ENCODE measurements around the gene MICALL2. TPM values are rescaled to one million over a fixed set of nuclear protein-coding genes. Genes with fewer than 3 reads are reported as not detected.

Gene MICALL2
- polyA plus RNA-seq, 1 donor from 2014 or later, result 12.8 TPM

DNA sequence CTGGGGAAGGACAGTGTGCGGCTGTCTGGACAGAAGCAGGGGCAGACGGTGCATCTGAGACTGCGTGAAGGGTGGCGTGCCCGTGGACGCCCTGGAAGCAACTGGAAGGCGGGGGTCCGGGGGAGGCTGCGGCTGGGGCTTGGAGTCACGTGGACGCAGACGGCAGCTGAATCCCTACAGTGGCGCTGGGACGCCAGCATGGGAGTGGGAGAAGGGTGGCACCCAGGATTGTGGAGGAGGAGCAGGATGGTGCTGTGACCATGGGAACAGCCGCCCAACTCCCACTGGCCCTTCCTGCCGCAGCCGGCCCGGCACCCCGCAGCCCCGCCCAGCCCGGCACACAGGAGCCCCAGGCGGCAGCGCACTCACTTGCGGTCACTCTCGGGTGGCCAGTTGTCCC, 35.2 kb upstream of the MICALL2 start:
- TF ChIP-seq EP300 (conservative IDR thresholded peaks at IDR 0.05; ENCODE audit: poor library complexity, severe bottlenecking), result no peak
- no peak for TF ChIP-seq SMC3 (conservative IDR thresholded peaks at IDR 0.05; ENCODE audit: poor library complexity)
- TF ChIP-seq, protein P1, sequence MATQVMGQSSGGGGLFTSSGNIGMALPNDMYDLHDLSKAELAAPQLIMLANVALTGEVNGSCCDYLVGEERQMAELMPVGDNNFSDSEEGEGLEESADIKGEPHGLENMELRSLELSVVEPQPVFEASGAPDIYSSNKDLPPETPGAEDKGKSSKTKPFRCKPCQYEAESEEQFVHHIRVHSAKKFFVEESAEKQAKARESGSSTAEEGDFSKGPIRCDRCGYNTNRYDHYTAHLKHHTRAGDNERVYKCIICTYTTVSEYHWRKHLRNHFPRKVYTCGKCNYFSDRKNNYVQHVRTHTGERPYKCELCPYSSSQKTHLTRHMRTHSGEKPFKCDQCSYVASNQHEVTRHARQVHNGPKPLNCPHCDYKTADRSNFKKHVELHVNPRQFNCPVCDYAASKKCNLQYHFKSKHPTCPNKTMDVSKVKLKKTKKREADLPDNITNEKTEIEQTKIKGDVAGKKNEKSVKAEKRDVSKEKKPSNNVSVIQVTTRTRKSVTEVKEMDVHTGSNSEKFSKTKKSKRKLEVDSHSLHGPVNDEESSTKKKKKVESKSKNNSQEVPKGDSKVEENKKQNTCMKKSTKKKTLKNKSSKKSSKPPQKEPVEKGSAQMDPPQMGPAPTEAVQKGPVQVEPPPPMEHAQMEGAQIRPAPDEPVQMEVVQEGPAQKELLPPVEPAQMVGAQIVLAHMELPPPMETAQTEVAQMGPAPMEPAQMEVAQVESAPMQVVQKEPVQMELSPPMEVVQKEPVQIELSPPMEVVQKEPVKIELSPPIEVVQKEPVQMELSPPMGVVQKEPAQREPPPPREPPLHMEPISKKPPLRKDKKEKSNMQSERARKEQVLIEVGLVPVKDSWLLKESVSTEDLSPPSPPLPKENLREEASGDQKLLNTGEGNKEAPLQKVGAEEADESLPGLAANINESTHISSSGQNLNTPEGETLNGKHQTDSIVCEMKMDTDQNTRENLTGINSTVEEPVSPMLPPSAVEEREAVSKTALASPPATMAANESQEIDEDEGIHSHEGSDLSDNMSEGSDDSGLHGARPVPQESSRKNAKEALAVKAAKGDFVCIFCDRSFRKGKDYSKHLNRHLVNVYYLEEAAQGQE (IDR thresholded peaks at IDR 0.05; ENCODE audit: borderline replicate concordance), result no peak
- TF ChIP-seq, protein P2, sequence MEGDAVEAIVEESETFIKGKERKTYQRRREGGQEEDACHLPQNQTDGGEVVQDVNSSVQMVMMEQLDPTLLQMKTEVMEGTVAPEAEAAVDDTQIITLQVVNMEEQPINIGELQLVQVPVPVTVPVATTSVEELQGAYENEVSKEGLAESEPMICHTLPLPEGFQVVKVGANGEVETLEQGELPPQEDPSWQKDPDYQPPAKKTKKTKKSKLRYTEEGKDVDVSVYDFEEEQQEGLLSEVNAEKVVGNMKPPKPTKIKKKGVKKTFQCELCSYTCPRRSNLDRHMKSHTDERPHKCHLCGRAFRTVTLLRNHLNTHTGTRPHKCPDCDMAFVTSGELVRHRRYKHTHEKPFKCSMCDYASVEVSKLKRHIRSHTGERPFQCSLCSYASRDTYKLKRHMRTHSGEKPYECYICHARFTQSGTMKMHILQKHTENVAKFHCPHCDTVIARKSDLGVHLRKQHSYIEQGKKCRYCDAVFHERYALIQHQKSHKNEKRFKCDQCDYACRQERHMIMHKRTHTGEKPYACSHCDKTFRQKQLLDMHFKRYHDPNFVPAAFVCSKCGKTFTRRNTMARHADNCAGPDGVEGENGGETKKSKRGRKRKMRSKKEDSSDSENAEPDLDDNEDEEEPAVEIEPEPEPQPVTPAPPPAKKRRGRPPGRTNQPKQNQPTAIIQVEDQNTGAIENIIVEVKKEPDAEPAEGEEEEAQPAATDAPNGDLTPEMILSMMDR (IDR thresholded peaks at IDR 0.05; ENCODE audit: poor library complexity, severe bottlenecking), result no peak
- no peak for TF ChIP-seq EZH2 (IDR thresholded peaks at IDR 0.05; ENCODE audit: borderline replicate concordance, insufficient read depth, low read length, poor library complexity, severe bottlenecking)
- no peak overlapping the region for H3K4me2 ChIP-seq (ENCODE audit: low read length)
- H4K20me1 ChIP-seq (ENCODE audit: insufficient read depth), result no peaks in the 10 kb centered on the region
- no peaks in the 10 kb centered on the region for H3K27me3 ChIP-seq (ENCODE audit: insufficient read depth, low read depth, low read length)
- H3F3A ChIP-seq (ENCODE audit: insufficient read depth, low read length, poor library complexity, severe bottlenecking), result no peaks in the 10 kb centered on the region
- H3K9me3 ChIP-seq (ENCODE audit: low read length), result no peaks in the 10 kb centered on the region
- no peak overlapping the region for H3K27ac ChIP-seq (ENCODE audit: low read length)
- no peaks in the 10 kb centered on the region for H3K79me2 ChIP-seq (replicated peaks; ENCODE audit: insufficient read depth, low read length)
- no peaks in the 10 kb centered on the region for H3K36me3 ChIP-seq (ENCODE audit: insufficient read depth, low read length)
- no peak overlapping the region for H3K4me3 ChIP-seq (ENCODE audit: low read length)
- H3K9ac ChIP-seq (ENCODE audit: low read length), result no peak overlapping the region
- H2AFZ ChIP-seq (ENCODE audit: low read depth, low read length), result no peak overlapping the region
- no peaks in the 10 kb centered on the region for H3K9me2 ChIP-seq (ENCODE audit: insufficient read depth, low read length)

DNA sequence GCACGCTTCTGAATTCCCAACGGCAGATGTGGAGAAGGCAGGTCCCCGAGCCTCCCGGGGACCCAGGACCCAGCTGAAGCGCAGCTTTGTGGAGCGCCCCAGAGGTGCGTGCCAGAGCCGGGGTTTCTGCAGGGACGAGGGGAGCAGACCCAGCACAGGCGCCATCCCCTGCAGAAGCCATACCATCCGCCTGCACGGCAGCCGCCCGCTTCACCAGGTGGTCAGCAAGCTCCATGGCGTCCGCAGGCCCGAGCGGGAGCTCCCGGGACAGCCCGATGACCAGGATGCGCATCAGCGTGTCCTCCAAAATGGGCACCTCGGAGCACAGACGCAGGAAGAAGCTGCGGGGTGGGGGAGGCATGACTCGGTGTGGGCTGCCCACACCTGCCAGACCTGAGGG, 34.3 kb upstream of the MICALL2 start:
- Histone ChIP-seq H3K27me3 (ENCODE audit: insufficient read depth, low read depth, low read length) (no peaks in the 10 kb centered on the region), H3K9me2 (ENCODE audit: insufficient read depth, low read length) (no peaks in the 10 kb centered on the region), H3K27ac (ENCODE audit: low read length) (no peak overlapping the region), H3F3A (ENCODE audit: insufficient read depth, low read length, poor library complexity, severe bottlenecking) (no peaks in the 10 kb centered on the region), H3K9me3 (ENCODE audit: low read length) (no peaks in the 10 kb centered on the region), H2AFZ (ENCODE audit: low read depth, low read length) (no peak overlapping the region), H3K4me3 (ENCODE audit: low read length) (no peak overlapping the region), H3K9ac (ENCODE audit: low read length) (no peak overlapping the region), H3K36me3 (ENCODE audit: insufficient read depth, low read length) (no peaks in the 10 kb centered on the region), H3K79me2 (replicated peaks; ENCODE audit: insufficient read depth, low read length) (no peaks in the 10 kb centered on the region), H3K4me2 (ENCODE audit: low read length) (no peak overlapping the region), H4K20me1 (ENCODE audit: insufficient read depth) (no peaks in the 10 kb centered on the region)
- no peak for TF ChIP-seq RAD21 (conservative IDR thresholded peaks at IDR 0.05)

DNA sequence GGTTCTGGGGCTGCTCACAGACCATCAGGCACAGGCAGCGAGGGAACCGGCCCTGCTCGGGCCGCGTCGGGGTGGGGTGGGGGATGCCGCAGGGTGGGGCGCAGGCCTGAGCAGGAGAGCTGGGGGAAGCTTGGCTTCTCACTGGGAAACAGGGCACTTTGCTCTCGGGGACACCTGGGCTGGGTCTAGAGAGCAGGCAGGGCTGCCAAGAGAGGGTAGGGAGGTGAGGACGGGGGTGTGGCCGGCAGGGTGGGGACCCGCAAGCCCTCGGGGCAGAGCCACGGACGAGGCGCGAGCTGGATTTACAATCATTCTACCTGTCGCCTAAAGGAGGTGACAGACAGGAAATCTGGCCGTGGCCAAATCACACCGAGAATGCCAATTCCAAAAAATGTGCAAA, 33.9 kb upstream of the MICALL2 start:
- TF ChIP-seq, protein P1 (IDR thresholded peaks at IDR 0.05; ENCODE audit: borderline replicate concordance), result no peak
- TF ChIP-seq SMC3 (conservative IDR thresholded peaks at IDR 0.05; ENCODE audit: poor library complexity) (no peak), POLR2AphosphoS5 (IDR thresholded peaks at IDR 0.05) (no peak), TAF1 (IDR thresholded peaks at IDR 0.05; ENCODE audit: low read depth) (no peak), MXI1 (conservative IDR thresholded peaks at IDR 0.05; ENCODE audit: poor library complexity, severe bottlenecking) (no peak), EP300 (conservative IDR thresholded peaks at IDR 0.05; ENCODE audit: poor library complexity, severe bottlenecking) (no peak), RAD21 (conservative IDR thresholded peaks at IDR 0.05) (no peak), EZH2 (IDR thresholded peaks at IDR 0.05; ENCODE audit: borderline replicate concordance, insufficient read depth, low read length, poor library complexity, severe bottlenecking) (no peak)
- TF ChIP-seq, protein P2 (IDR thresholded peaks at IDR 0.05; ENCODE audit: poor library complexity, severe bottlenecking), result no peak
- no peaks in the 10 kb centered on the region for H3K9me2 ChIP-seq (ENCODE audit: insufficient read depth, low read length)
- no peak overlapping the region for H3K4me2 ChIP-seq (ENCODE audit: low read length)
- H3K9ac ChIP-seq (ENCODE audit: low read length), result no peak overlapping the region
- H4K20me1 ChIP-seq (ENCODE audit: insufficient read depth), result no peaks in the 10 kb centered on the region
- no peaks in the 10 kb centered on the region for H3K36me3 ChIP-seq (ENCODE audit: insufficient read depth, low read length)
- no peaks in the 10 kb centered on the region for H3K27me3 ChIP-seq (ENCODE audit: insufficient read depth, low read depth, low read length)
- no peaks in the 10 kb centered on the region for H3F3A ChIP-seq (ENCODE audit: insufficient read depth, low read length, poor library complexity, severe bottlenecking)
- H3K9me3 ChIP-seq (ENCODE audit: low read length), result no peaks in the 10 kb centered on the region
- H3K4me3 ChIP-seq (ENCODE audit: low read length), result no peak overlapping the region
- H3K79me2 ChIP-seq (replicated peaks; ENCODE audit: insufficient read depth, low read length), result no peaks in the 10 kb centered on the region
- no peak overlapping the region for H3K27ac ChIP-seq (ENCODE audit: low read length)
- H2AFZ ChIP-seq (ENCODE audit: low read depth, low read length), result no peak overlapping the region

All from neural cell (in vitro differentiated cells).